NT2/D1 (cell line): ENCODE data around the gene ZNF43.

Source experiments
- SUZ12 ChIP-seq: IDR thresholded peaks from 2 replicates; pipeline ENCODE4 v1.6.1; 2011; ENCODE audit not compliant: insufficient read length, insufficient read depth; ENCODE audit errors: extremely low read depth
- YY1 ChIP-seq: IDR thresholded peaks from 2 replicates; pipeline ENCODE4 v1.6.1; 2011; ENCODE audit not compliant: insufficient read length, insufficient read depth
- ZNF274 ChIP-seq: IDR thresholded peaks from 2 replicates; pipeline ENCODE4 v1.6.1; 2011; ENCODE audit warnings: mild to moderate bottlenecking, low read depth, low read length

DNA sequence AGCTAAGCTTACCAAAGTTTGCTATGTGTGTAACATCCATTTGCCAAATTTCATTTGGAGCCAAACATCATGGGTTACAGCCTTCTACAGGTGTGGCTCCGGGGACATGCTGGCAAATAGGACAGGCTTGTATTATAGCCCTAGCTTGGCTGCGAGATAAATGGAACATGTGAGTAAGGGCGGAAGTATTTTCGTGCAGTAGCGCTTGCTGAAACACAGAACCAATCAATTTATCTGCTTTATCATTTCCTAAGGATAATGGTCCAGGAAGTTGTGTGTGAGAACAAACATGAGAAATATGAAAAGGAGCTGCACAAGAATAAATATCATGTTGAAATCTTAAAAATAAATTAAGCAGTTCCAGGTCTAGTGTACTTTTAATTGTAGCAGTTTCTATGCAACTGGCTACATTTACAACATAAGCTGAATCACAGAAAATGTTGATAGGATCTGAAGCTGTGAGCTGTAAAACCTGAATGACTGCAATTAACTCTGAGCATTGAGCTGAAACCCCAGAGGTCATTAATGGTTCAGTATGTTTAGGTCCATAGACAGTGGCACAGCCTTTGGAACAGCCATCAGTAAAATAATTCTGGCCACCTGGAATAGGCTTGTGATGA lies 46.4 kb downstream of the ZNF43 start:
- TF ChIP-seq YY1 (no peak), ZNF274 (no peak), SUZ12 (no peak)
